Measurements from ENCODE around the gene PTPRN.

- TF ChIP-seq HOXB5 (CRISPR knock-in tag; IDR thresholded peaks at IDR 0.05) (no peak), RAD21 (conservative IDR thresholded peaks at IDR 0.05 in 1 of 2, IDR thresholded peaks at IDR 0.05 in 1 of 2) (no peak), POLR2A (IDR thresholded peaks at IDR 0.05; ENCODE audit: low read length) (no peak), CTCF (IDR thresholded peaks at IDR 0.05) (no peak), BHLHE40 (IDR thresholded peaks at IDR 0.05; ENCODE audit: low read depth, low read length) (no peak), RCOR1 (IDR thresholded peaks at IDR 0.05; ENCODE audit: low read depth, low read length) (no peak), KDM1A (IDR thresholded peaks at IDR 0.05; ENCODE audit: low read depth) (no peak), MYC (IDR thresholded peaks at IDR 0.05; ENCODE audit: borderline replicate concordance, low read length) (no peak), HOXB13 (CRISPR knock-in tag; IDR thresholded peaks at IDR 0.05; ENCODE audit: low read depth) (no peak), MAX (IDR thresholded peaks at IDR 0.05) (no peak)
Observed at GRCh38 chr2:219290381-219291171, 18.6 kb downstream of the PTPRN start.
